B cell (primary cell): ENCODE results near the gene CCL17. TPM values are rescaled to one million over a fixed set of nuclear protein-coding genes. Genes with fewer than 3 reads are reported as not detected.
A peak's percentile ranks its signal among the peaks of the same experiment; 100 is the strongest.

Experiments
- ATAC-seq: fragments of 200-7000 bp; cut with Tn5 transposase; one replicate; pipeline ENCODE4 v1.10.0; 2021; ENCODE audit warnings: low read depth, mild to moderate bottlenecking, moderate number of reproducible peaks, moderate library complexity
- CTCF ChIA-PET: fragments of 350-600 bp; sonication (Branson Sonifier 250); formaldehyde crosslinking; loops from one replicate; lab custom pipeline; 2021; ENCODE audit warnings: antibody characterized with exemption, inconsistent platforms; lab: Charles Lee
- POLR2A ChIA-PET: fragments of 350-600 bp; sonication (Branson Sonifier 250); formaldehyde crosslinking; loops from one replicate; lab custom pipeline; 2021; ENCODE audit warnings: antibody characterized with exemption; lab: Charles Lee
- DNase-seq: peaks from one replicate; pipeline ENCODE4 v3.0.0; 2013
- H2AFZ ChIP-seq: 2 replicates; pipeline ENCODE4 v1.6.1; 2012; ENCODE audit warnings: mild to moderate bottlenecking, low read depth, low read length; ENCODE audit not compliant: insufficient read depth, poor library complexity, severe bottlenecking
- H3K27ac ChIP-seq, 2 donors: 1 replicate in 1 of 2; 2 replicates in 1 of 2; pipeline ENCODE4 v1.5.1; 2012 to 2013; ENCODE audit warnings: low read length in 2 of 2, mild to moderate bottlenecking in 2 of 2, moderate library complexity in 1 of 2
- H3K27me3 ChIP-seq, 4 experiments: fragments of 200-600 bp in 1 of 4; sonication (generic) in 1 of 4; replicated peaks in 1 of 4; 1 replicate in 2 of 4; 2 replicates in 2 of 4; pipeline versions ENCODE4 v1.6.1 to v1.7.0; 2013 to 2016; ENCODE audit warnings: low read length in 3 of 4, mild to moderate bottlenecking in 2 of 4, mixed read lengths in 1 of 4, moderate library complexity in 1 of 4; ENCODE audit not compliant: insufficient read depth in 4 of 4, control insufficient read depth in 3 of 4; ENCODE audit errors: control extremely low read depth in 1 of 4
- H3K36me3 ChIP-seq, 2 experiments: replicated peaks in 1 of 2; 1 replicate in 1 of 2; 2 replicates in 1 of 2; pipeline versions ENCODE4 v1.6.1 to v1.7.1; 2013; ENCODE audit warnings: low read length in 1 of 2; ENCODE audit not compliant: insufficient read depth in 2 of 2, control insufficient read depth in 1 of 2; ENCODE audit errors: control extremely low read depth in 1 of 2, extremely low read depth in 1 of 2
- H3K4me1 ChIP-seq, 2 donors: fragments of 200-600 bp in 1 of 2; sonication (generic) in 1 of 2; 1 replicate in 1 of 2; 2 replicates in 1 of 2; pipeline versions ENCODE4 v1.5.1 to v1.6.1; 2013 to 2017; ENCODE audit warnings: low read length in 2 of 2; ENCODE audit not compliant: control insufficient read depth in 2 of 2, insufficient read depth in 2 of 2
- H3K4me2 ChIP-seq: replicated peaks from 2 replicates; pipeline ENCODE3; 2012; ENCODE audit warnings: mild to moderate bottlenecking, low read depth, low read length; ENCODE audit not compliant: poor library complexity, severe bottlenecking
- H3K4me3 ChIP-seq, 5 experiments: fragments of 200-600 bp in 1 of 5; sonication (generic) in 1 of 5; 1 replicate in 3 of 5; 2 replicates in 2 of 5; pipeline versions ENCODE4 v1.5.1 to v1.7.0; 2011 to 2016; ENCODE audit warnings: low read length in 4 of 5, mild to moderate bottlenecking in 4 of 5, low read depth in 2 of 5, control low read depth in 1 of 5, moderate library complexity in 1 of 5; ENCODE audit not compliant: insufficient read depth in 1 of 5; ENCODE audit errors: control extremely low read depth in 1 of 5, extremely low read depth in 1 of 5
- H3K79me2 ChIP-seq: fragments of 200-600 bp; sonication (generic); one replicate; pipeline ENCODE4 v1.6.0; 2016; ENCODE audit warnings: low read length; ENCODE audit not compliant: control insufficient read depth, insufficient read depth
- H3K9ac ChIP-seq: fragments of 200-600 bp; sonication (generic); 2 replicates; pipeline ENCODE4 v1.6.1; 2017; ENCODE audit warnings: mild to moderate bottlenecking, low read length, moderate library complexity
- H3K9me3 ChIP-seq, 3 donors: one replicate each; pipeline versions ENCODE4 v1.6.1 to v1.7.1; 2013; ENCODE audit warnings: low read length in 2 of 3; ENCODE audit not compliant: control insufficient read depth in 2 of 3, insufficient read depth in 1 of 3; ENCODE audit errors: control extremely low read depth in 1 of 3
- H4K20me1 ChIP-seq: 2 replicates; pipeline ENCODE4 v1.6.0; 2012; ENCODE audit warnings: mild to moderate bottlenecking, low read length; ENCODE audit not compliant: insufficient read depth, control insufficient read depth, poor library complexity, severe bottlenecking
- H3K27ac Mint-ChIP-seq: one replicate; pipeline ENCODE4 v1.8.0; 2021; ENCODE audit warnings: mixed read lengths
- H3K27me3 Mint-ChIP-seq: one replicate; pipeline ENCODE4 v1.8.0; 2021; ENCODE audit warnings: mixed read lengths
- H3K4me1 Mint-ChIP-seq: one replicate; pipeline ENCODE4 v1.8.0; 2021; ENCODE audit warnings: mixed read lengths
- H3K4me3 Mint-ChIP-seq: one replicate; pipeline ENCODE4 v1.8.0; 2021; ENCODE audit warnings: mixed read lengths
- H3K9me3 Mint-ChIP-seq: one replicate; pipeline ENCODE4 v1.8.0; 2022; ENCODE audit warnings: mixed read lengths; ENCODE audit not compliant: insufficient read depth
- EZH2 ChIP-seq: IDR thresholded peaks from 2 replicates; pipeline ENCODE4 v1.6.1; 2012; ENCODE audit warnings: borderline replicate concordance, low read depth, mild to moderate bottlenecking, moderate library complexity, low read length; ENCODE audit not compliant: insufficient read depth, poor library complexity, severe bottlenecking
- WGBS: methylation state at CpG from one replicate; pipeline ENCODE4 v1.1.5; 2013; ENCODE audit warnings: missing lambda C conversion rate; ENCODE audit not compliant: insufficient coverage; 5-methylcytosine and 5-hydroxymethylcytosine counted together
- intact Hi-C: fragments of 100-400 bp; cut with micrococcal nuclease; formaldehyde crosslinking; loops from one replicate; pipeline ENCODE4 v1.10.0; 2022
- polyA plus RNA-seq: library from polyadenylated mRNA; depleted of rRNA; stranded (reverse); fragments of >200 nt; gene quantifications from 2 replicates; pipeline ENCODE4 v1.2.3, GENCODE V29; 2012
- total RNA-seq, 2 donors: library from RNA; stranded (reverse); fragments of 120-200 nt in 1 of 2; gene quantifications; 1 replicate in 1 of 2; 2 replicates in 1 of 2; pipeline versions ENCODE4 v1.2.3 to v1.2.4, GENCODE V29; 2013 to 2022
- TF ChIP-seq, protein P1 (sequence below): fragments of 200-600 bp; IDR thresholded peaks from one replicate; pipeline ENCODE4 v1.8.0; 2022; ENCODE audit warnings: antibody characterized with exemption, mild to moderate bottlenecking

The CCL17 gene
- total and polyA plus RNA-seq, 2 donors (not counting 1 experiment from before 2014, with no cell fraction given): not detected

DNA sequence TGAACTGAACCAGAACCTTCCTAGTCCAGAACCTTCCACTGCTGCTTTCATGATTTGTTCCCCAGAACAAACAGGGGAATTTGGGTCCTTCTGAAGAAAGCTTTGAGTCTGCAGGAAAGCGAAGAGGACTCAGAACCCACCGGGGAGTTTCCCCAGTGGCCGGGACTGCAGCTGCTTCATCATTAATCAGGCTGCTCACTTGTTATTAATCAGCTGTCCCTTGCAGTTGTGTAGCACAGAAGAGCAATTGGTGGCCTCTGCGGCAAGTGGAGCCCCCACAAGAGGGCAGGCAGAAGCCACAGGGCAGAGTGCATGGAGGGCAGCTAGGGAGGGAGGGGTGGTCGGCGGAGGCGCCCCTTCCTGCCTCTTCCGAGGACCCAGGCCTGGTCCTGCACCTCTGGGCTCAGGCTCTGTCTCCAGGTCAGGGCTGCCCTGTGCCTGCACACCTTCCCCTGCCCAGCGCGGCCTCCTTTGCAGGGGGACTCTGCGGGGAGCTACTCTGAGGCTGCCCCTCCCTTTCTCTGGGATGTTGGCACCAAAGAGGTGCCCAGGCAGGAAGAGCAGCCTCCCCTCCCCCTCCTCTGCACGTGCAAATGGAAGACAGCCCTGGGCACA is 6.9 kb downstream of the CCL17 start:
- peaks cover 0 to 15% (median 0%) of the 10 kb centered on the region in 3 donors for H3K9me3 ChIP-seq
- H3K4me2 ChIP-seq: peak overlapping the region; percentile 6
- Mint-ChIP-seq H3K27ac (peak overlapping the region; percentile 67), H3K4me3 (no peak overlapping the region), H3K4me1 (peaks cover 48% of the 10 kb centered on the region), H3K9me3 (no peaks in the 10 kb centered on the region), H3K27me3 (no peaks in the 10 kb centered on the region)
- no peak overlapping the region for H3K27ac ChIP-seq
- CTCF ChIA-PET: interaction anchor here (0.6 to 7.1 kb wide), 3 partner anchors 18 to 109 kb away, joined by 3 to 63 read pairs (median 4); no protein-coding TSS in a partner anchor
- H3K36me3 ChIP-seq: no peaks in the 10 kb centered on the region
- H2AFZ ChIP-seq: no peak overlapping the region
- no peaks in the 10 kb centered on the region for H3K27me3 ChIP-seq
- DNase-seq (no peak), ATAC-seq (no peak)
- intact Hi-C loops: no loop called here
- peaks cover 44 to 56% of the 10 kb centered on the region in 2 donors for H3K4me1 ChIP-seq
- no peaks in the 10 kb centered on the region for H3K79me2 ChIP-seq
- no peak overlapping the region for H3K9ac ChIP-seq
- 70% methylated on average over 11 of the region's 12 CpGs for WGBS
- no peak overlapping the region for H3K4me3 ChIP-seq
- TF ChIP-seq, protein P1, sequence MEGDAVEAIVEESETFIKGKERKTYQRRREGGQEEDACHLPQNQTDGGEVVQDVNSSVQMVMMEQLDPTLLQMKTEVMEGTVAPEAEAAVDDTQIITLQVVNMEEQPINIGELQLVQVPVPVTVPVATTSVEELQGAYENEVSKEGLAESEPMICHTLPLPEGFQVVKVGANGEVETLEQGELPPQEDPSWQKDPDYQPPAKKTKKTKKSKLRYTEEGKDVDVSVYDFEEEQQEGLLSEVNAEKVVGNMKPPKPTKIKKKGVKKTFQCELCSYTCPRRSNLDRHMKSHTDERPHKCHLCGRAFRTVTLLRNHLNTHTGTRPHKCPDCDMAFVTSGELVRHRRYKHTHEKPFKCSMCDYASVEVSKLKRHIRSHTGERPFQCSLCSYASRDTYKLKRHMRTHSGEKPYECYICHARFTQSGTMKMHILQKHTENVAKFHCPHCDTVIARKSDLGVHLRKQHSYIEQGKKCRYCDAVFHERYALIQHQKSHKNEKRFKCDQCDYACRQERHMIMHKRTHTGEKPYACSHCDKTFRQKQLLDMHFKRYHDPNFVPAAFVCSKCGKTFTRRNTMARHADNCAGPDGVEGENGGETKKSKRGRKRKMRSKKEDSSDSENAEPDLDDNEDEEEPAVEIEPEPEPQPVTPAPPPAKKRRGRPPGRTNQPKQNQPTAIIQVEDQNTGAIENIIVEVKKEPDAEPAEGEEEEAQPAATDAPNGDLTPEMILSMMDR: no peak
- no peak for TF ChIP-seq EZH2
- POLR2A ChIA-PET: no interaction called here
- H4K20me1 ChIP-seq: no peaks in the 10 kb centered on the region

DNA sequence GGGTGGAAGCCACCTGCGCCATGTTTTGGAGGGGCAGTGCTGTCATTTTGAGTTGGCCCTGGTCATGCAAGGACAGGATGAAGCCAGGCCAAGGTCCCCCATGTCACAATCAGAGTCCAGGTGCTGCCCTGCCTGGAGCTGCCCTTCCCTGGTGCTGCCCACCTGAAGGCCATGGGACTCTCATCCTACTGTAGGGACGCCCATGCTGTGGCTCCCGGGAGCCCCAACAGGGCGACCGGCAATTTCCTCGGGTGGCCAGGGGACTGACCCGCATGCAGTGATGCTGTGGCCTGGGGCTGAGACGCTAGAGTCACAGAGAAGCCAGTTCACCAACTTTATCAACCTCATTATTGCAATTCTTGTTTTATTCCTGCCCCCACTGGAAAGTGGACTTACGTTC is 8.0 kb downstream of the CCL17 start:
- H3K9me3 Mint-ChIP-seq: no peaks in the 10 kb centered on the region
- peaks cover 47 to 58% of the 10 kb centered on the region in 2 donors for H3K4me1 ChIP-seq
- 94% methylated on average over 8 of the region's 9 CpGs for WGBS
- H3K4me3 ChIP-seq: no peak overlapping the region
- POLR2A ChIA-PET: interaction anchor here (0.6 to 2.2 kb wide), 4 partner anchors 35 to 112 kb away, joined by 3 to 14 read pairs (median 5); no protein-coding TSS in a partner anchor
- H4K20me1 ChIP-seq: no peaks in the 10 kb centered on the region
- TF ChIP-seq, protein P1: no peak
- TF ChIP-seq EZH2: no peak
- H3K27ac ChIP-seq: peak overlapping the region in 1 of 2 donors; percentile 52
- H3K36me3 ChIP-seq: no peaks in the 10 kb centered on the region
- intact Hi-C loops: no loop called here
- no peaks in the 10 kb centered on the region for H3K27me3 ChIP-seq
- H3K4me3 Mint-ChIP-seq: peak overlapping the region; percentile 30
- ATAC-seq (no peak), DNase-seq (no peak)
- peak overlapping the region; percentile 70 for H3K4me2 ChIP-seq
- no peak overlapping the region for H2AFZ ChIP-seq
- CTCF ChIA-PET: interaction anchor here (0.7 to 7.1 kb wide), 8 partner anchors 13 to 588 kb away, joined by 3 to 63 read pairs (median 4); partner anchors contain the start of genes PSME3IP1 and RSPRY1
- no peak overlapping the region for H3K9ac ChIP-seq
- no peaks in the 10 kb centered on the region for H3K79me2 ChIP-seq
- H3K27ac Mint-ChIP-seq: peak overlapping the region; percentile 71
- peaks cover 0 to 15% (median 0%) of the 10 kb centered on the region in 3 donors for H3K9me3 ChIP-seq
- peaks cover 56% of the 10 kb centered on the region for H3K4me1 Mint-ChIP-seq
- H3K27me3 Mint-ChIP-seq: no peaks in the 10 kb centered on the region
